NB4 (cell line): ENCODE results near the gene NFIA.

ENCODE experiments used
- DNase-seq: peaks from one replicate; pipeline ENCODE4 v3.0.0; 2010; ENCODE audit warnings: low read depth
- H3K4me3 ChIP-seq: one replicate; pipeline ENCODE4 v1.5.1; 2011; ENCODE audit warnings: mild to moderate bottlenecking, low read depth, low read length, moderate library complexity
- CTCF ChIP-seq: IDR thresholded peaks from one replicate; pipeline ENCODE4 v1.5.1; 2012; ENCODE audit warnings: low read depth, low read length
- MAX ChIP-seq: IDR thresholded peaks from 2 replicates; pipeline ENCODE4 v1.6.1; 2011; ENCODE audit warnings: low read depth, low read length
- MYC ChIP-seq: IDR thresholded peaks from 2 replicates; pipeline ENCODE4 v1.6.1; 2011; ENCODE audit warnings: low read depth, low read length
- POLR2A ChIP-seq: IDR thresholded peaks from 2 replicates; pipeline ENCODE4 v1.6.1; 2011; ENCODE audit warnings: mild to moderate bottlenecking; ENCODE audit not compliant: insufficient read length; ENCODE audit errors: extremely low read depth

NFIA gene

GRCh38 chr1:61083013-61083806 lies 849 bp downstream of the NFIA start:
- DNase-seq: no peak
- H3K4me3 ChIP-seq: peak overlapping the region; percentile 48

GRCh38 chr1:61083807-61084440 lies 1.6 kb downstream of the NFIA start:
- DNase-seq: no peak
- no peak overlapping the region for H3K4me3 ChIP-seq
- TF ChIP-seq MAX (no peak), CTCF (no peak), MYC (no peak), POLR2A (no peak)

More at GRCh38 chr1:61083013-61083806, 849 bp downstream of the NFIA start:
- no peak for TF ChIP-seq MYC
- TF ChIP-seq POLR2A: no peak
- no peak for TF ChIP-seq MAX
- no peak for TF ChIP-seq CTCF

- no peak overlapping the region for H3K4me3 ChIP-seq
- TF ChIP-seq MYC (no peak), CTCF (no peak), MAX (no peak), POLR2A (no peak)
- no peak for DNase-seq
Observed at GRCh38 chr1:61084491-61085031, 2.2 kb downstream of the NFIA start.

- DNase-seq: no peak
- TF ChIP-seq MYC (no peak), MAX (no peak), CTCF (no peak), POLR2A (no peak)
- no peak overlapping the region for H3K4me3 ChIP-seq
Observed at GRCh38 chr1:61085206-61085982, 3.0 kb downstream of the NFIA start.

- no peak overlapping the region for H3K4me3 ChIP-seq
- no peak for TF ChIP-seq CTCF
- DNase-seq: no peak
Observed at GRCh38 chr1:61085983-61086644, 3.8 kb downstream of the NFIA start.
